Tibial nerve (tissue), 4 donors: ENCODE data around the gene ZNF467.

Source experiments
- CTCF ChIP-seq, 5 experiments: fragments of 200-600 bp in 3 of 5; fragments of 450-650 bp in 2 of 5; sonication (generic) in 3 of 5; IDR thresholded peaks; one replicate each; pipeline ENCODE4 v1.5.1; 2016 to 2019; ENCODE audit warnings: antibody characterized with exemption in 5 of 5, mild to moderate bottlenecking in 3 of 5, moderate library complexity in 2 of 5
- EP300 ChIP-seq, 2 donors: sonication (generic); formaldehyde crosslinking; IDR thresholded peaks; one replicate each; pipeline ENCODE4 v1.6.1; 2017; ENCODE audit warnings: antibody characterized with exemption in 2 of 2, mild to moderate bottlenecking in 1 of 2
- POLR2A ChIP-seq, 2 donors: fragments of 450-650 bp; IDR thresholded peaks; one replicate each; pipeline ENCODE4 v1.6.1; 2017; ENCODE audit warnings: antibody characterized with exemption in 2 of 2, mild to moderate bottlenecking in 2 of 2, moderate library complexity in 2 of 2

DNA sequence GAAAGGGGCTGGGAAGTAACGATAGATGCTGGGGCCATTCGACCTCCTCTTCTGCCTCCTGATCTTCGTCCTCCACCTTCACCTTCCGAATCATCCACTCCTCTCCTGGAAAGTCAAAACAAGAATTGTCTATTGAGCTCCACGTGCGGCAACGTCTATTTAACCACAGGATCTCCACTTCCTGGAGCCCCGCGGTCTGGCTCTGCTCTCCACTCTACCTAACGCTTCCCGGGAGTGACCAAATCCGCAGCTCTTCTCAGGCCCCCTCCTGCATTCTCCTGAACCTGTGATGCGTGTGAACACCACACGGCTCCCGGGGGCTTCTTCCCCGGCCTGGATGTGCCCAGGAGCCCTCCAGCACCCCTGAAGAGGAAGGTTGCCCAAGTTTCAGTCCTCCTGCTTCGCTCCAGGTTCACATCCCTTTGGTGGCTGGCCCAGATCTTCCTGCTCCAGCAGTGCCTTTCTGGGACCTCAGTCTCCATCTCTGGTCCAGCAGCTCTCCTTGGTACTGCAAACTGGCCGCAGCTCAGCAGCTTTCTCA, 7.2 kb downstream of the ZNF467 start:
- TF ChIP-seq POLR2A (IDR thresholded peaks at IDR 0.05) (no peak), CTCF (IDR thresholded peaks at IDR 0.05) (no peak), EP300 (IDR thresholded peaks at IDR 0.05) (no peak)
